Keratinocyte (primary cell): Measurements from ENCODE around the gene FBXL17.

Source experiments
- CTCF ChIP-seq, 3 experiments: IDR thresholded peaks in 1 of 3; conservative IDR thresholded peaks in 1 of 3; optimal IDR thresholded peaks in 1 of 3; 2 replicates in 2 of 3; 3 replicates in 1 of 3; pipeline versions ENCODE3 to v1.5.1; 2011; ENCODE audit warnings: low read length in 3 of 3, mild to moderate bottlenecking in 3 of 3, moderate library complexity in 2 of 3, control low read depth in 1 of 3, inconsistent platforms in 1 of 3; ENCODE audit not compliant: insufficient read depth in 2 of 3; ENCODE audit errors: extremely low read depth in 1 of 3
- EZH2 ChIP-seq: IDR thresholded peaks from one replicate; pipeline ENCODE4 v1.6.1; 2012; ENCODE audit warnings: inconsistent platforms, mild to moderate bottlenecking, low read length, moderate library complexity

GRCh38 chr5:107925200-107925599, 456.7 kb downstream of the FBXL17 start:
- no peak for TF ChIP-seq CTCF (optimal IDR thresholded peaks at IDR 0.05 in 1 of 3, IDR thresholded peaks at IDR 0.05 in 1 of 3, conservative IDR thresholded peaks at IDR 0.05 in 1 of 3; ENCODE audit: extremely low read depth in 1 of 3, insufficient read depth in 2 of 3, low read length in 3 of 3)
- TF ChIP-seq EZH2: no peak
